ENCODE results near the gene GM2A.

DNA sequence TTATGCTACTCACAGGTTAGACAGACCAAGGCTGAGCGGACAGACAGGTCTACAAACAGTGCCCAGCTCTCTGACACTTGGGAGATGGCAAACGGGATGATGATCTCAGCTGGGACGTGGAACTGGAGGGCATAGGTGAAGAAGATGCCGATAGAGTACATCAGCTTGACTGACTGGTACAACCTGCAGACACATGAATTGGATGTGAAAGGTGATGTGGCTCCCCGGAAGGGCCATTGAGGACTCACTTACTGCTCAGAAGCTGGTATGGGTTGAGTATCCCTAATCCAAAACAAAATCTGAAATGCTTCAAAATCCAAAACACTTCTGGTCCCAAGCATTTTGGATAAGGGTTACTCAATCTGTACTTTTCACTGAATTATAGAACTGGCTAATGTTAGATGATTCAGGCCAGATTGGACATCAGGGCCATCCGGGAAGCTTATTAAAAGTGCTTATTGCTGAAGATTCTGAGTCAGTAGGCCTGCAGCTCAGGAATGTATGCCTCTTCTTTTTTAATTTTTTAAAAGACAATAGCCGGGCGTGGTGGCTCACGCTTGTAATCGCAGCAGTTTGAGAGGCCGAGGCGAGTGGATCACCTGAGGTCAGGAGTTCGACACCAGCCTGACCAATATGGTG lies 28.1 kb downstream of the GM2A start:
- TF ChIP-seq, protein P1, sequence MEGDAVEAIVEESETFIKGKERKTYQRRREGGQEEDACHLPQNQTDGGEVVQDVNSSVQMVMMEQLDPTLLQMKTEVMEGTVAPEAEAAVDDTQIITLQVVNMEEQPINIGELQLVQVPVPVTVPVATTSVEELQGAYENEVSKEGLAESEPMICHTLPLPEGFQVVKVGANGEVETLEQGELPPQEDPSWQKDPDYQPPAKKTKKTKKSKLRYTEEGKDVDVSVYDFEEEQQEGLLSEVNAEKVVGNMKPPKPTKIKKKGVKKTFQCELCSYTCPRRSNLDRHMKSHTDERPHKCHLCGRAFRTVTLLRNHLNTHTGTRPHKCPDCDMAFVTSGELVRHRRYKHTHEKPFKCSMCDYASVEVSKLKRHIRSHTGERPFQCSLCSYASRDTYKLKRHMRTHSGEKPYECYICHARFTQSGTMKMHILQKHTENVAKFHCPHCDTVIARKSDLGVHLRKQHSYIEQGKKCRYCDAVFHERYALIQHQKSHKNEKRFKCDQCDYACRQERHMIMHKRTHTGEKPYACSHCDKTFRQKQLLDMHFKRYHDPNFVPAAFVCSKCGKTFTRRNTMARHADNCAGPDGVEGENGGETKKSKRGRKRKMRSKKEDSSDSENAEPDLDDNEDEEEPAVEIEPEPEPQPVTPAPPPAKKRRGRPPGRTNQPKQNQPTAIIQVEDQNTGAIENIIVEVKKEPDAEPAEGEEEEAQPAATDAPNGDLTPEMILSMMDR (IDR thresholded peaks at IDR 0.05), result no peak
- TF ChIP-seq POLR2A (IDR thresholded peaks at IDR 0.05), result no peak

Measured in right lobe of liver (tissue), 4 donors.